ENCODE results near the gene ANKRD62.
"Not testable (repeated sequence)": the region's sequence is repeated elsewhere in the genome, so short reads cannot be mapped to it uniquely, and the experiment has no call there.

Gene ANKRD62

GRCh38 chr18:12077994-12078393 lies 15.6 kb upstream of the ANKRD62 start:
- not testable (repeated sequence) for H3K27ac Mint-ChIP-seq; H3K9me3 Mint-ChIP-seq; DNase-seq; H3K4me3 Mint-ChIP-seq; H3K36me3 Mint-ChIP-seq (ENCODE audit: low read depth); H3K4me1 Mint-ChIP-seq (ENCODE audit: low read depth)
- H3K27me3 Mint-ChIP-seq = peaks cover 25% of the 10 kb centered on the region

- Mint-ChIP-seq H3K27me3 (peaks cover 19% of the 10 kb centered on the region), H3K36me3 (ENCODE audit: low read depth) (no peaks in the 10 kb centered on the region), H3K27ac (no peak overlapping the region), H3K9me3 (no peaks in the 10 kb centered on the region), H3K4me1 (ENCODE audit: low read depth) (no peaks in the 10 kb centered on the region), H3K4me3 (no peak overlapping the region)
- no peak for DNase-seq
These were observed 14.0 kb upstream of the ANKRD62 start for GRCh38 chr18:12079491-12080237.

GRCh38 chr18:12085136-12085535 lies 8.5 kb upstream of the ANKRD62 start:
- Mint-ChIP-seq H3K27me3 (peaks cover 6% of the 10 kb centered on the region), H3K4me1 (ENCODE audit: low read depth) (no peaks in the 10 kb centered on the region), H3K4me3 (no peak overlapping the region), H3K9me3 (no peaks in the 10 kb centered on the region), H3K27ac (no peak overlapping the region), H3K36me3 (ENCODE audit: low read depth) (no peaks in the 10 kb centered on the region)
- DNase-seq = no peak

GRCh38 chr18:12085786-12086185 lies 7.9 kb upstream of the ANKRD62 start:
- Mint-ChIP-seq H3K4me3 (no peak overlapping the region), H3K27me3 (peaks cover 8% of the 10 kb centered on the region), H3K27ac (no peak overlapping the region), H3K36me3 (ENCODE audit: low read depth) (no peaks in the 10 kb centered on the region), H3K9me3 (no peaks in the 10 kb centered on the region), H3K4me1 (ENCODE audit: low read depth) (no peaks in the 10 kb centered on the region)
- no peak for DNase-seq

GRCh38 chr18:12086249-12086648 lies 7.4 kb upstream of the ANKRD62 start:
- Mint-ChIP-seq H3K27ac (no peak overlapping the region), H3K36me3 (ENCODE audit: low read depth) (no peaks in the 10 kb centered on the region), H3K4me3 (no peak overlapping the region), H3K4me1 (ENCODE audit: low read depth) (no peaks in the 10 kb centered on the region), H3K27me3 (peaks cover 5% of the 10 kb centered on the region), H3K9me3 (no peaks in the 10 kb centered on the region)
- no peak for DNase-seq

- Mint-ChIP-seq H3K4me1 (ENCODE audit: low read depth) (no peaks in the 10 kb centered on the region), H3K9me3 (no peaks in the 10 kb centered on the region), H3K27ac (no peak overlapping the region), H3K4me3 (no peak overlapping the region), H3K36me3 (ENCODE audit: low read depth) (no peaks in the 10 kb centered on the region), H3K27me3 (peaks cover 8% of the 10 kb centered on the region)
- no peak for DNase-seq
These were observed 6.8 kb upstream of the ANKRD62 start for GRCh38 chr18:12086677-12087470.

- Mint-ChIP-seq H3K27ac (no peak overlapping the region), H3K4me3 (no peak overlapping the region), H3K27me3 (peaks cover 9% of the 10 kb centered on the region), H3K4me1 (ENCODE audit: low read depth) (no peaks in the 10 kb centered on the region), H3K36me3 (ENCODE audit: low read depth) (no peaks in the 10 kb centered on the region), H3K9me3 (no peaks in the 10 kb centered on the region)
- no peak for DNase-seq
These were observed 6.1 kb upstream of the ANKRD62 start for GRCh38 chr18:12087471-12088025.

GRCh38 chr18:12088096-12088495 lies 5.5 kb upstream of the ANKRD62 start:
- Mint-ChIP-seq H3K9me3 (no peaks in the 10 kb centered on the region), H3K4me1 (ENCODE audit: low read depth) (no peaks in the 10 kb centered on the region), H3K4me3 (no peak overlapping the region), H3K27ac (no peak overlapping the region), H3K36me3 (ENCODE audit: low read depth) (no peaks in the 10 kb centered on the region), H3K27me3 (peaks cover 9% of the 10 kb centered on the region)
- no peak for DNase-seq

- Mint-ChIP-seq H3K4me1 (ENCODE audit: low read depth) (no peaks in the 10 kb centered on the region), H3K27ac (no peak overlapping the region), H3K9me3 (peaks cover 2% of the 10 kb centered on the region), H3K4me3 (no peak overlapping the region), H3K36me3 (ENCODE audit: low read depth) (no peaks in the 10 kb centered on the region), H3K27me3 (peaks cover 12% of the 10 kb centered on the region)
- no peak for DNase-seq
These were observed 4.8 kb upstream of the ANKRD62 start for GRCh38 chr18:12088731-12089375.

GRCh38 chr18:12091538-12092141 lies 2.0 kb upstream of the ANKRD62 start:
- no peak overlapping the region for H3K27ac Mint-ChIP-seq
- H3K27me3 Mint-ChIP-seq = peaks cover 16% of the 10 kb centered on the region
- no peaks in the 10 kb centered on the region for H3K36me3 Mint-ChIP-seq (ENCODE audit: low read depth)
- no peak for DNase-seq
- no peak overlapping the region for H3K4me3 Mint-ChIP-seq
- H3K4me1 Mint-ChIP-seq (ENCODE audit: low read depth) = no peaks in the 10 kb centered on the region
- peaks cover 4% of the 10 kb centered on the region for H3K9me3 Mint-ChIP-seq

GRCh38 chr18:12092398-12093229 lies 1.0 kb upstream of the ANKRD62 start:
- H3K36me3 Mint-ChIP-seq (ENCODE audit: low read depth) = no peaks in the 10 kb centered on the region
- H3K4me3 Mint-ChIP-seq = no peak overlapping the region
- no peak for DNase-seq
- H3K9me3 Mint-ChIP-seq = peaks cover 4% of the 10 kb centered on the region
- peaks cover 13% of the 10 kb centered on the region for H3K27me3 Mint-ChIP-seq
- H3K4me1 Mint-ChIP-seq (ENCODE audit: low read depth) = no peaks in the 10 kb centered on the region
- no peak overlapping the region for H3K27ac Mint-ChIP-seq

GRCh38 chr18:12098374-12098773 lies 4.7 kb downstream of the ANKRD62 start:
- Mint-ChIP-seq H3K4me1 (ENCODE audit: low read depth) (peaks cover 8% of the 10 kb centered on the region), H3K4me3 (no peak overlapping the region), H3K9me3 (peaks cover 4% of the 10 kb centered on the region), H3K27ac (no peak overlapping the region), H3K27me3 (peaks cover 11% of the 10 kb centered on the region), H3K36me3 (ENCODE audit: low read depth) (no peaks in the 10 kb centered on the region)
- no peak for DNase-seq

- H3K27me3 Mint-ChIP-seq = peaks cover 9% of the 10 kb centered on the region
- H3K36me3 Mint-ChIP-seq (ENCODE audit: low read depth) = no peaks in the 10 kb centered on the region
- H3K4me3 Mint-ChIP-seq = no peak overlapping the region
- no peak overlapping the region for H3K27ac Mint-ChIP-seq
- H3K9me3 Mint-ChIP-seq = no peaks in the 10 kb centered on the region
- DNase-seq = no peak
- H3K4me1 Mint-ChIP-seq (ENCODE audit: low read depth) = peaks cover 8% of the 10 kb centered on the region
These were observed 5.5 kb downstream of the ANKRD62 start for GRCh38 chr18:12099160-12099559.

GRCh38 chr18:12101266-12101665 lies 7.6 kb downstream of the ANKRD62 start:
- H3K9me3 Mint-ChIP-seq = no peaks in the 10 kb centered on the region
- H3K36me3 Mint-ChIP-seq (ENCODE audit: low read depth) = no peaks in the 10 kb centered on the region
- H3K27ac Mint-ChIP-seq = no peak overlapping the region
- H3K4me3 Mint-ChIP-seq = no peak overlapping the region
- H3K4me1 Mint-ChIP-seq (ENCODE audit: low read depth) = peaks cover 8% of the 10 kb centered on the region
- H3K27me3 Mint-ChIP-seq = peaks cover 19% of the 10 kb centered on the region
- DNase-seq = no peak
